Stimulated activated CD4-positive, alpha-beta T cell treated with anti-CD3 and anti-CD28 coated beads, Interleukin-2, amount 100 ng/mL, for 4 hours (primary cell): ENCODE data around the gene SPEM2.

Experiments used
- DNase-seq: peaks from one replicate; pipeline ENCODE4 v3.0.0-alpha.2; 2020; ENCODE audit warnings: low read depth

The SPEM2 gene

GRCh38 chr17:7421186-7421585 lies 4.2 kb upstream of the SPEM2 start:
- no peak for DNase-seq

- DNase-seq = no peak
Observed at GRCh38 chr17:7423679-7424078, 1.7 kb upstream of the SPEM2 start.

- no peak for DNase-seq
Observed at GRCh38 chr17:7425756-7426155, 340 bp downstream of the SPEM2 start.

- DNase-seq = no peak
Observed at GRCh38 chr17:7426203-7426863, 917 bp downstream of the SPEM2 start.

GRCh38 chr17:7426896-7427489 lies 1.6 kb downstream of the SPEM2 start:
- no peak for DNase-seq

GRCh38 chr17:7427549-7427948 lies 2.1 kb downstream of the SPEM2 start:
- DNase-seq = no peak

- DNase-seq = no peak
Observed at GRCh38 chr17:7428557-7428956, 3.1 kb downstream of the SPEM2 start, which contains the start of gene SPEM3. Gene SPEM3 (plus strand): TSS chr17:7428857. CDS start chr17:7428903, 46 bp downstream.

- DNase-seq = no peak
Observed at GRCh38 chr17:7429722-7430121, 4.3 kb downstream of the SPEM2 start.

- DNase-seq = no peak
Observed at GRCh38 chr17:7431231-7431630, 5.8 kb downstream of the SPEM2 start.

GRCh38 chr17:7432296-7432695 lies 6.9 kb downstream of the SPEM2 start:
- no peak for DNase-seq

GRCh38 chr17:7435676-7436555 lies 10.5 kb downstream of the SPEM2 start:
- DNase-seq = peak; percentile 35

- DNase-seq = peak; percentile 72
Observed at GRCh38 chr17:7436556-7437368, 11.3 kb downstream of the SPEM2 start.

- no peak for DNase-seq
Observed at GRCh38 chr17:7437369-7437863, 12.0 kb downstream of the SPEM2 start.

- DNase-seq = peak; percentile 57
Observed at GRCh38 chr17:7437950-7438614, 12.7 kb downstream of the SPEM2 start.

GRCh38 chr17:7438656-7439460 lies 13.4 kb downstream of the SPEM2 start:
- DNase-seq = no peak

GRCh38 chr17:7439462-7440112 lies 14.2 kb downstream of the SPEM2 start, which contains the start of gene FGF11:
Gene FGF11 (plus strand): TSS chr17:7439512. CDS start chr17:7439621, 109 bp downstream.
- no peak for DNase-seq

GRCh38 chr17:7440113-7440833 lies 14.9 kb downstream of the SPEM2 start:
- DNase-seq = peak; percentile 22

- DNase-seq = no peak
Observed at GRCh38 chr17:7440834-7441195, 15.4 kb downstream of the SPEM2 start.

GRCh38 chr17:7441266-7441665 lies 15.8 kb downstream of the SPEM2 start:
- no peak for DNase-seq
